Measurements from ENCODE around the gene FAM83C. TPM values are rescaled to one million over a fixed set of nuclear protein-coding genes. Genes with fewer than 3 reads are reported as not detected.
"Not testable (repeated sequence)": the region's sequence is repeated elsewhere in the genome, so short reads cannot be mapped to it uniquely, and the experiment has no call there.

The FAM83C gene
- total RNA-seq, 2 experiments from 2014 or later: not detected

DNA sequence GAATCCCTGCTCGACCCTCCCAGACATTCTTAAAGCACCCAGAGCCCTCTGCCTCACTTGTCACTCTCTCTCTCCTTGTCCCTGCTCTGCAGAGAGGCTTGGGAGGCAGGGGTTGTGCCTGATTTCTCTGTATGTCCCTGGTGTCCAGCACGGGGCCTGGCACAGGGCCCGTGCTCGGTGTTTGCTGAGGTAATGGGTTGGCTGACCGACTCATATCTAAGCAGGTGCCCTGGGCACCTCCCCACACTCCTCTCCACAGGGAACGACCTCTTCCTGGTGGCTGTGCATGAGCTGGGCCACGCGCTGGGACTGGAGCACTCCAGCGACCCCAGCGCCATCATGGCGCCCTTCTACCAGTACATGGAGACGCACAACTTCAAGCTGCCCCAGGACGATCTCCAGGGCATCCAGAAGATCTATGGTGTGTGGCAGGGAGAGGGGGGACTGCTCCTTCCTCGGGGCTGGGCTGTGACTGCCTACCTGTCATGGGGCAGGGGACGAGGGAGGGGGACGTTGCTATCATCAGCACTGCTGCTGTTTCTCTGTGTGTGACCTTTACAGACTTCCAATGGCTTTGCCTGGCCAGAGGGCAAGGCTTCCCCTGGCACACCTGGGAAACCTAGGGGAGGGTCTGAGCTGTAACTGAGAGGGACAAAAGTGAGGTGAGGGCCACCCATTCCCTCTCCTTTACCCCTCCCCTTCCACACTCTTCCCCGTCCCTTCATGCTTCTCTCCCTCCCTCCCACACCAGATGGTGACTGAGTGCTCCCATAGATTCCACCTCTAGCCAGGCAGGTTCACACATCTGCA lies 28.5 kb downstream of the FAM83C start:
- ChIA-PET POLR2A (interaction anchor here (0.6 to 0.9 kb wide), 2 partner anchors 14 to 20 kb away, joined by 3 read pairs; partner anchors contain the start of gene MMP24OS), CTCF (interaction anchor here (1.4 kb wide), 1 partner anchor 26 kb away, joined by 5 read pairs; no protein-coding TSS in a partner anchor)

GRCh38 chr20:35262731-35263531 lies 29.3 kb downstream of the FAM83C start:
- H3K4me1 ChIP-seq (ENCODE audit: insufficient read depth, low read length); H3K27me3 ChIP-seq (ENCODE audit: control insufficient read depth in 1 of 2, insufficient read depth in 2 of 2, low read length in 2 of 2); H3K9me3 ChIP-seq (ENCODE audit: control insufficient read depth in 1 of 2, insufficient read depth in 1 of 2, low read length in 2 of 2); H3K4me3 Mint-ChIP-seq; H3K27me3 Mint-ChIP-seq; H3K4me3 ChIP-seq (ENCODE audit: low read length); DNase-seq; ATAC-seq (ENCODE audit: poor library complexity); H3K4me1 Mint-ChIP-seq (ENCODE audit: low read depth); intact Hi-C loops (cut with DNase I, micrococcal nuclease); H3K27ac ChIP-seq (ENCODE audit: low read depth in 1 of 2, low read length in 2 of 2); CTCF ChIA-PET; H3K27ac Mint-ChIP-seq; H3K9me3 Mint-ChIP-seq: not testable (repeated sequence)
- POLR2A ChIA-PET: interaction anchor here (0.6 to 0.9 kb wide), 2 partner anchors 15 to 20 kb away, joined by 3 read pairs; partner anchors contain the start of gene MMP24OS
- peaks cover 48% of the 10 kb centered on the region for H3K36me3 Mint-ChIP-seq (ENCODE audit: low read depth)
- H3K36me3 ChIP-seq (ENCODE audit: insufficient read depth, low read length): peaks cover 34% of the 10 kb centered on the region

More for the DNA sequence above, 28.5 kb downstream of the FAM83C start:
- no peak for TF ChIP-seq CTCF (IDR thresholded peaks at IDR 0.05)
- DNase-seq (no peak), ATAC-seq (ENCODE audit: poor library complexity) (no peak)
- Mint-ChIP-seq H3K27ac (no peak overlapping the region), H3K36me3 (ENCODE audit: low read depth) (peaks cover 49% of the 10 kb centered on the region), H3K4me3 (no peak overlapping the region), H3K27me3 (no peaks in the 10 kb centered on the region), H3K9me3 (no peaks in the 10 kb centered on the region), H3K4me1 (ENCODE audit: low read depth) (peaks cover 9% of the 10 kb centered on the region)
- Histone ChIP-seq H3K4me1 (ENCODE audit: insufficient read depth, low read length) (no peaks in the 10 kb centered on the region), H3K27ac (ENCODE audit: low read depth in 1 of 2, low read length in 2 of 2) (no peak overlapping the region), H3K9me3 (ENCODE audit: control insufficient read depth in 1 of 2, insufficient read depth in 1 of 2, low read length in 2 of 2) (no peaks in the 10 kb centered on the region), H3K4me3 (ENCODE audit: low read length) (no peak overlapping the region), H3K36me3 (ENCODE audit: insufficient read depth, low read length) (peaks cover 40% of the 10 kb centered on the region), H3K27me3 (ENCODE audit: control insufficient read depth in 1 of 2, insufficient read depth in 2 of 2, low read length in 2 of 2) (no peaks in the 10 kb centered on the region)
- intact Hi-C loops (cut with DNase I, micrococcal nuclease): no loop called here

DNA sequence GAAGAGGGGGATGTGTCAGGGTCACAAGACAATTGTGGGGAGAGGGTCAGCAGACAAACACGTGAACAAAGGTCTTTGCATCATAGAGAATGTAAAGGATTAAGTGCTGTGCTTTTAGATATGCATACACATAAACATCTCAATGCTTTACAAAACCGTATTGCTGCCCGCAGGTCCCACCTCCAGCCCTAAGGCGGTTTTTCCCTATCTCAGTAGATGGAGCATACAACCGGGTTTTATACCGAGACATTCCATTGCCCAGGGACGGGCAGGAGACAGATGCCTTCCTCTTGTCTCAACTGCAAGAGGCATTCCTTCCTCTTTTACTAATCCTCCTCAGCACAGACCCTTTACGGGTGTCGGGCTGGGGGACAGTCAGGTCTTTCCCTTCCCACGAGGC lies 29.9 kb downstream of the FAM83C start:
- H3K36me3 ChIP-seq (ENCODE audit: insufficient read depth, low read length): peaks cover 29% of the 10 kb centered on the region
- intact Hi-C loops (cut with DNase I, micrococcal nuclease): not testable (repeated sequence)

GRCh38 chr20:35260426-35260825 lies 31.8 kb downstream of the FAM83C start:
- no peak for DNase-seq
- ATAC-seq (ENCODE audit: poor library complexity): no peak
- intact Hi-C loops (cut with DNase I, micrococcal nuclease): no loop called here
- ChIA-PET CTCF (no interaction called here), POLR2A (interaction anchor here (1.4 kb wide), 1 partner anchor 12 kb away, joined by 3 read pairs; no protein-coding TSS in a partner anchor)
- Mint-ChIP-seq H3K27ac (no peak overlapping the region), H3K4me1 (ENCODE audit: low read depth) (peaks cover 5% of the 10 kb centered on the region), H3K4me3 (no peak overlapping the region), H3K27me3 (no peaks in the 10 kb centered on the region), H3K36me3 (ENCODE audit: low read depth) (peaks cover 45% of the 10 kb centered on the region), H3K9me3 (no peaks in the 10 kb centered on the region)
- Histone ChIP-seq H3K27ac (ENCODE audit: low read depth in 1 of 2, low read length in 2 of 2) (no peak overlapping the region), H3K4me1 (ENCODE audit: insufficient read depth, low read length) (no peaks in the 10 kb centered on the region), H3K4me3 (ENCODE audit: low read length) (no peak overlapping the region), H3K27me3 (ENCODE audit: control insufficient read depth in 1 of 2, insufficient read depth in 2 of 2, low read length in 2 of 2) (no peaks in the 10 kb centered on the region), H3K9me3 (ENCODE audit: control insufficient read depth in 1 of 2, insufficient read depth in 1 of 2, low read length in 2 of 2) (no peaks in the 10 kb centered on the region), H3K36me3 (ENCODE audit: insufficient read depth, low read length) (peaks cover 13% of the 10 kb centered on the region)
- TF ChIP-seq CTCF (IDR thresholded peaks at IDR 0.05): no peak

More for the DNA sequence above, 29.9 kb downstream of the FAM83C start:
- H3K9me3 Mint-ChIP-seq; H3K4me1 ChIP-seq (ENCODE audit: insufficient read depth, low read length); H3K4me3 Mint-ChIP-seq; POLR2A ChIA-PET; H3K27ac ChIP-seq (ENCODE audit: low read depth in 1 of 2, low read length in 2 of 2); ATAC-seq (ENCODE audit: poor library complexity); DNase-seq; H3K4me1 Mint-ChIP-seq (ENCODE audit: low read depth); H3K9me3 ChIP-seq (ENCODE audit: control insufficient read depth in 1 of 2, insufficient read depth in 1 of 2, low read length in 2 of 2); H3K27me3 ChIP-seq (ENCODE audit: control insufficient read depth in 1 of 2, insufficient read depth in 2 of 2, low read length in 2 of 2); H3K27ac Mint-ChIP-seq; CTCF ChIA-PET; H3K4me3 ChIP-seq (ENCODE audit: low read length); H3K27me3 Mint-ChIP-seq: not testable (repeated sequence)
- peaks cover 45% of the 10 kb centered on the region for H3K36me3 Mint-ChIP-seq (ENCODE audit: low read depth)
